DND-41 (cell line): ENCODE data around the gene ZNF141.

Source experiments
- EZH2 ChIP-seq: IDR thresholded peaks from 3 replicates; pipeline ENCODE4 v1.6.1; 2012; ENCODE audit warnings: borderline replicate concordance, low read depth, mild to moderate bottlenecking, moderate library complexity, low read length, inconsistent platforms; ENCODE audit not compliant: severe bottlenecking
- TF ChIP-seq, protein P1 (sequence below): IDR thresholded peaks from 2 replicates; pipeline ENCODE4 v1.5.1; 2012; ENCODE audit warnings: borderline replicate concordance, low read length, moderate library complexity, mild to moderate bottlenecking; ENCODE audit not compliant: poor library complexity, severe bottlenecking; ENCODE audit errors: extremely low read depth

- TF ChIP-seq, protein P1, sequence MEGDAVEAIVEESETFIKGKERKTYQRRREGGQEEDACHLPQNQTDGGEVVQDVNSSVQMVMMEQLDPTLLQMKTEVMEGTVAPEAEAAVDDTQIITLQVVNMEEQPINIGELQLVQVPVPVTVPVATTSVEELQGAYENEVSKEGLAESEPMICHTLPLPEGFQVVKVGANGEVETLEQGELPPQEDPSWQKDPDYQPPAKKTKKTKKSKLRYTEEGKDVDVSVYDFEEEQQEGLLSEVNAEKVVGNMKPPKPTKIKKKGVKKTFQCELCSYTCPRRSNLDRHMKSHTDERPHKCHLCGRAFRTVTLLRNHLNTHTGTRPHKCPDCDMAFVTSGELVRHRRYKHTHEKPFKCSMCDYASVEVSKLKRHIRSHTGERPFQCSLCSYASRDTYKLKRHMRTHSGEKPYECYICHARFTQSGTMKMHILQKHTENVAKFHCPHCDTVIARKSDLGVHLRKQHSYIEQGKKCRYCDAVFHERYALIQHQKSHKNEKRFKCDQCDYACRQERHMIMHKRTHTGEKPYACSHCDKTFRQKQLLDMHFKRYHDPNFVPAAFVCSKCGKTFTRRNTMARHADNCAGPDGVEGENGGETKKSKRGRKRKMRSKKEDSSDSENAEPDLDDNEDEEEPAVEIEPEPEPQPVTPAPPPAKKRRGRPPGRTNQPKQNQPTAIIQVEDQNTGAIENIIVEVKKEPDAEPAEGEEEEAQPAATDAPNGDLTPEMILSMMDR: no peak
- TF ChIP-seq EZH2: no peak
Measured at GRCh38 chr4:385934-386707, 48.5 kb downstream of the ZNF141 start.
